Cardiac ventricle fibroblast (primary cell): ENCODE measurements around the gene HMGB3. TPM values are rescaled to one million over a fixed set of nuclear protein-coding genes. Genes with fewer than 3 reads are reported as not detected.

Experiments
- total RNA-seq: library from RNA; depleted of rRNA; stranded (reverse); fragments of >200 nt; gene quantifications from 2 replicates; pipeline ENCODE4 v1.2.3, GENCODE V29; 2015

Gene HMGB3
- total RNA-seq: 3.4 and 4.1 TPM in 2 replicates

DNA sequence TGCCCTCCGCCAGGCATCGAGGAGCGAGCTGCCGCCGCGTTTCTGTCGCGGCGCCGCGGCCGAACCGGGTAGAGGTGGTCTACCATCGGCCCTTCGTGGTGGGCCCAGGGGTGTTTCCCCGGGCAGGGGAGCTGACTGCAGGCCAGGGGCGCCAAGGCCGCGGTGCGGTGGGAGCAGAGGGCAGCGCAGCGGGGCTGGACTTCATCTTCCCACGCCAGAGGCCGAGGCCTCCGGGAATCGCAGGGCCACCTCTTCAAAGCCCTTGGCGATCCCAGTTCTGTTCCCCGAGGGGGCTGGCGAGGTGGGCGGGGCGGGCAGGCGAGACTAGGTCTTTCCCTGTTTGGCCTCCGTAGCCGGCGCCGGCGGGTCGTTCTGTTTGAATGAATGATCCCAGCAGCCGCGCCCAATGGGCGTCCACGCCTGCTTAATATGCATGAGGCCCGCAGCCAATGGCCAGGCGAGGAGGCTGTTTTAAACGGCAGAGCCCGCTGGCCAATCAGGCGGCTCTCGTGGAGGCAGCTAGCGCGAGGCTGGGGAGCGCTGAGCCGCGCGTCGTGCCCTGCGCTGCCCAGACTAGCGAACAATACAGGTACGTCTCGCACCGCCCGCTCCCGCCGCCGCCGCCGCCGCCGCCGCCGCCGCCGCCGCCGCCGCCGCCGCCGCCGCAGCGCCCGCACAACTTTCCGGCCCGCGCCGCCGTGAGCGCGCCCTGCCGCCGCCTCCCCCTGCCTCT, at the start of gene HMGB3:
HMGB3 (plus strand) TSS at position 548 of the 733 bp plus-strand sequence. CDS start 2,265 bp downstream, outside the sequence.

Other genes starting within 250 kb of the HMGB3 start
- 56.5 and 63.2 TPM in 2 replicates for gene CD99L2, start 84.7 kb upstream of the HMGB3 start, total RNA-seq
- gene GPR50, start 193.2 kb downstream of the HMGB3 start, total RNA-seq: not detected in 2 replicates